ENCODE results near the gene LMNTD2.

Gene LMNTD2, protein sequence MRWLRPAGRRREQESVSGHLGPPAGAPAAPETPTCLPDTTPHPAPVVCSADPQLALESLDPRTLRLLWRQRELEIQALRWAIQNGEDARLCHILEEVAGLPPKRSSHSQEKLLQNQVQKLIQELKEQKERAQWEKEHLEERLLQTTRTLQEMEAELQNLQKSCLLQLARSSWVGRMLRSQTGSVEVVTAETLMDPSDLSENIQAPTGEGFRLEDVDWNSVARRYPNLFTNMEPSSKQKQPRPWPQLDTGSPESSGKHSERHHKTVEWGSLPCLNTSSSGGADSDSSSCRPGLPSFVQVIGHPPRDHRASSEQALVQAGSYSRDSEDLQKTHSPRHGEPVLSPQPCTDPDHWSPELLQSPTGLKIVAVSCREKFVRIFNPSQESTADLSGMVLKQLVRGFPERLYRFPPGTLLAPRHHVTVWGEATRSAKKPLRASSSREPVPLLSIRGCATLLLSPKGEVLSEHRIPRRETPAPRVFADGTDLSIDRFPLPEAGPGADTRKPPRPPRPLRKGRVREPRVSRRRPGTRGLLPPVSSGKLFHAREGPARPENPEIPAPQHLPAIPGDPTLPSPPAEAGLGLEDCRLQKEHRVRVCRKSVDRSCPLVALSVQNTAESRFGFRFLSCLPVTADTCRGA

GRCh38 chr11:560305-561147 lies at the start of gene LMNTD2, which contains the start of gene RASSF7:
LMNTD2 (minus strand) TSS chr11:560738; CDS start chr11:560716, 22 bp downstream.
RASSF7 (plus strand) TSS chr11:560970; CDS start chr11:561769, 799 bp downstream.
- DNase-seq (ENCODE audit: low read depth), result peak; percentile 64

GRCh38 chr11:609341-609811 lies 48.8 kb upstream of the LMNTD2 start:
- no peak for DNase-seq (ENCODE audit: low read depth)

DNA sequence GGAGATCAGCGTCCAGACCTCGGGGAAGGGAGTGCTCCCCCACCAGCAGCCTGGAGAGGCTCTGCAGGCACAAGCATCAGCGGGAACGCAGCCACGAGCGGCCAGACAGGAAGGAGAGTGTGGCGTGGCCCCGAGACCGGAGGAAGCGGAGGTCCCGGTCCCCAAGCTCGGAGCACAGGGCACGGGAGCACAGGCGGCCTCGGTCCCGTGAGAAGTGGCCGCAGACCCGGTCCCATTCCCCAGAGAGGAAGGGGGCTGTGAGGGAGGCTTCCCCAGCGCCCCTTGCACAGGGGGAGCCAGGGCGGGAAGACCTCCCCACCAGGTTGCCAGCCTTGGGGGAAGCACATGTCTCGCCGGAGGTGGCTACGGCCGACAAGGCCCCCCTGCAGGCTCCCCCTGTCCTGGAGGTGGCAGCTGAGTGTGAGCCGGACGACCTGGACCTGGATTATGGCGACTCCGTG lies 48.3 kb upstream of the LMNTD2 start:
- no peak for DNase-seq (ENCODE audit: low read depth)

- DNase-seq (ENCODE audit: low read depth), result no peak
Measured at GRCh38 chr11:607971-608659, 47.6 kb upstream of the LMNTD2 start.

DNA sequence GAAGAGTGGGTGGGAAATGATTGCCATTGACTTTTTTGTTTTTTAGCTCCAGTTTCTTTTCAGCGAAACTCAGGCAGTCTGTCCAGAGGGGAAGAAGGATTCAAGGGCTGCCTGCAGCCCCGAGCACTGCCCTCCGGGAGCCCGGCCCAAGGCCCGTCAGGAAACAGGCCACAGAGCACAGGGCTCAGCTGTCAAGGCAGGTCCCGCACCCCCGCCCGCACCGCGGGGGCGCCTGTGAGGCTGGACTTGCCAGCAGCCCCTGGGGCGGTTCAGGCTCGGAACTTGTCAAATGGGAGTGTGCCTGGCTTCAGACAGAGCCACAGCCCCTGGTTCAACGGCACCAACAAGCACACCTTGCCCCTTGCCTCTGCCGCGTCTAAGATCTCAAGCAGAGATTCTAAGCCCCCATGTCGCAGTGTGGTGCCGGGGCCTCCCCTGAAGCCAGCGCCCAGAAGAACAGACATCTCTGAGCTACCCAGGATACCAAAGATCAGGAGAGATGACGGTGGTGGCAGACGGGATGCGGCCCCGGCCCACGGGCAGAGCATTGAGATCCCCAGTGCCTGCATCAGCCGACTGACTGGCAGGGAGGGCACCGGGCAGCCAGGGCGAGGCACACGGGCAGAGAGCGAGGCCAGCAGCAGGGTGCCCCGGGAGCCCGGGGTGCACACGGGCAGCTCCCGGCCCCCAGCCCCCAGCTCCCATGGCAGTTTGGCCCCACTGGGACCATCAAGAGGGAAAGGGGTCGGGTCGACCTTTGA lies 46.7 kb upstream of the LMNTD2 start:
- no peak for DNase-seq (ENCODE audit: low read depth)

GRCh38 chr11:606245-606644 lies 45.7 kb upstream of the LMNTD2 start:
- peak; percentile 31 for DNase-seq (ENCODE audit: low read depth)

DNA sequence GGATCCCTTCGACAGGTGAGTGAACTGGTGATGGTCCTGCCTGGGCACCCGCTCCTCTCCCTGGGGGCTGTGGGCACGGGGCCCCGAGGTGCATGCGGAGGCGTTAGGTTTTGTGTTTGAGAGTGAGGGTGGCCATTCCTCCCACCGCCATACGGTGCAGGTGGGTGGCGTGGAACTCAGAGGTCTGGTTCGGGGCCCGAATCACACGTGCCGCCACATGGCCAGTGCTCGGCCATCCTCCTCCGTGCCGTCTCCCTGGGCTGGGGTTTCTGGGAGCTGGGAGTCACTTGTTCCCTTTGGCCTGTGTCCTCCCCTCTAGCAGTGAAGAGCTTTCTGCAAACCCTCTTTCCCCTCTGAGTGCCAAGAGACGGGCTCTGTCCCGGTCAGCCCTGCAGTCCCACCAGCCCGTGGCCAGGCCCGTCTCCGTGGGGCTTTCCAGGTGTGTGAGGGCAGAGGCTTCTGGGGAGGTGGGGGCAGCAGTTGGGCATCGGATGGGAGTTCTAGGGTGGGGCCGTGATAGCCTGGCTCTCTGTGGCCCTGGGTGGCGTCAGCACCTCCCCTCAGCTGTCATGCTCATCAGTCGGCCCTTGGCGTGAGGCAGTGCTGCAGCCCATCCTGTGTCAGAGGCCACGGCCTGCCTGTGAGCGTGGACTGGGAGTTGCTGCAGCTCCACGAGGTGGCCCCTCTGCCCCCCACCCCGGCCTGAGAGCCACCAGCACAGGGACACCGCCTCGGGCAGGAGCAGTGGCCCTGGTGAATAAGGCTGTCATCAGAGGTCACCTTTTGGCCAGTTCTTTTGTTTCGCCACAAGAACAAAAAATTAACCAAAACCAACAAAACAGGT lies 45.0 kb upstream of the LMNTD2 start:
- DNase-seq (ENCODE audit: low read depth), result no peak

- no peak for DNase-seq (ENCODE audit: low read depth)
Measured at GRCh38 chr11:603154-603553, 42.6 kb upstream of the LMNTD2 start.

GRCh38 chr11:601573-602245 lies 41.2 kb upstream of the LMNTD2 start:
- no peak for DNase-seq (ENCODE audit: low read depth)

GRCh38 chr11:598005-598680 lies 37.6 kb upstream of the LMNTD2 start:
- DNase-seq (ENCODE audit: low read depth), result no peak

DNA sequence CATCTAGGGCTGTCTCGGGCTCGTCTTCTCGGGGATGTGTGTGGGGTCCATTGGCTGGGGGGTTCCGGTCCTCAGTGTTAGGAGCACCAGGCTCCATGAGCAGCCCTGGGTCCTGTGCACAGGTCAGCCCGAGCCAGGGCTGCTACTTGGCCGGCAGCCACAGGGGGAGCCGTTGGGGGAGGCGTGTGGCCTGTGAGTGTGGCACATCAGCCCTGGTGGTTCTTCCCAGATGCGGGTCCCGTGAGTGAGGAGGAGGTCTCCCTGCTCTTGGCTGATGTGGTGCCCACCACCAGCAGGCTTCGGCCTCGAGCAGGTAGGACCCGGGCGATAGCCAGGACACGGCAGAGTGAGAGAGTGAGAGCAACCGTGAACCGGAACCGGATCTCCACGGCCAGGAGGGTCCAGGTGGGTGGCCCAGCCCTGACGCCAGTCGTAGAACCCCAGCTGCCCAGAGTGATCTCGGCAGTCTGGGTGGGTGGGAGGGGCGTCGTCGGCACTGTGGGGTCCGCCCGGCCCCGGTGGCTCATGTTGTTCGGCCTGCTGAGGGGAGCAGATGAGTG lies 36.7 kb upstream of the LMNTD2 start:
- no peak for DNase-seq (ENCODE audit: low read depth)

DNA sequence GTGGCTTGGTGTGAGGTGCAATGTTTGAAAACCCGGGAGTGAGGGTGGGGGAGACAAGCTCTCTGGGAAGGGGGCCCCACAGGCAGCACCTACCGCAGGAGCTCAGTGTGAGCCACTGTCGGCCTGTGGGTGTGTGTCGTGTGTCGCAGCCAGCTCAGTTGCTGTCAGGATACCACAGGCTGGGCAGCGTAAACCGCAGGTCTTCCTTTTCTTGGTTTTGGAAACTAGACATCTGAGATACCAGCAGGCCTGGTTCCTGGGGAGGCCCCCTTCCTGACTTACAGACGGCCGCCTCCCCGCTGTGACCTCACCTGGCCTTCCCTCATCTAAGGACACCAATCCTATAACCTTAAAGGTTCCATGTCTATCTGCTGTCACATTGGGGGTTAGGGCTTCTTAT lies 35.8 kb upstream of the LMNTD2 start:
- no peak for DNase-seq (ENCODE audit: low read depth)

DNA sequence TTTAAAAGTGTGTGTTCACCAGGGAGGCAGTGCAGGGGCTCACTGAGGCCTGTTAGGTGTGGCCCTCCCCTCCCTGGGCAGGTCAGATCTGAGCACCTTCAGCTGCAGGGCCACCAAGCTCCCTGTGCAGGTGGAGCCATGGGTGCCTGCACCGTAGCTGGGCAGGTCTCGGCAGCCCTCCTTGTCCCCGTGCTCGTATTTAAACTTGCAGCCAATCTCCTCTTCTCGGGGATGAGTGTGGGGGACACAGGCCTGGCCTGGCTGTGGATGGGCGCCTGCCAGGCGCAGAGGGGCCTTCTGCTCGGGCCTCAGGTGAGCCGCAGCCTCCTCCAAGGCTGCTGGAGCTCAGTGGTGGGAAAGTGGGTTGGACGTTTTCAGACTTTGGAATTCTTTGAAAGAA lies 34.9 kb upstream of the LMNTD2 start:
- DNase-seq (ENCODE audit: low read depth), result no peak

DNA sequence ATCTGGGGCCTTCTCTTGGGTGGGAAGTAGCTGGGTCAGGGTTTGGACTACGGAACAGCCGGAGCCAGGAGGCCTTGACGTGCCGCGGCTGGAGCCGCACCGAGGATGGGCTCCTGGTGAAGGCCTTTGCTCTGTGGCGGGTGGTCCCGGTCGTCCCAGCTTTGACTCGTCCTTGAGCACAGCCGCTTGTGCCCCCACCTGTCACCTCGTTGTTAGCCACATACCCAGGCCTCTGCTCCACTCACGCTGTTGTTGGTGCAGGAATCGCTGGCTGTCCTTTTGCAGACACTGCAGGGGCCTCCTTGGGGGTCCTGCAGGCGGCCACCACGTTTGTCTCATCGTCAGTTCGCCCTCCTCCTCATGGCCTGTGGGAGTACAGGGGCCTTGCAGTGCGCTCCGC lies 32.8 kb upstream of the LMNTD2 start:
- DNase-seq (ENCODE audit: low read depth), result no peak

DNA sequence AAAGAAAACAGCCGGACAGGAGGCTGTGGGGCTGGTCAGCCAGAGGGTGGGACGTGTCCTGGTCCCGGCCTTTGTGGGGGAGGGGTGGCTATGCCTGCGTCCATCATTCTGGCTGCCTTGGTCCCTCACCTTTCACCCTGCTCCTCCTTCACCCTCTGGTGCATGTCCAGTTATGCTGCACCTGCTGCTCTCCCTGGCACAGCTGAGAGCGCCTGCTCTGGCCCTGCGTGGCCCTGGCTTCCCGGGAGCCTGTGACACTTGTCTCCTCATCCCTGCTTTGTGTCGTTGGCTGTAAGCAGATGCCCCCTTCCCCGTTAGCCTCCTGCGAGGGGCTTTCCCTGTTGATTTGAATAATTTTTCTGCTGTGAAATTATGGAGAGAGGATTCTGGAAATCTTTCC lies 32.4 kb upstream of the LMNTD2 start:
- no peak for DNase-seq (ENCODE audit: low read depth)

DNA sequence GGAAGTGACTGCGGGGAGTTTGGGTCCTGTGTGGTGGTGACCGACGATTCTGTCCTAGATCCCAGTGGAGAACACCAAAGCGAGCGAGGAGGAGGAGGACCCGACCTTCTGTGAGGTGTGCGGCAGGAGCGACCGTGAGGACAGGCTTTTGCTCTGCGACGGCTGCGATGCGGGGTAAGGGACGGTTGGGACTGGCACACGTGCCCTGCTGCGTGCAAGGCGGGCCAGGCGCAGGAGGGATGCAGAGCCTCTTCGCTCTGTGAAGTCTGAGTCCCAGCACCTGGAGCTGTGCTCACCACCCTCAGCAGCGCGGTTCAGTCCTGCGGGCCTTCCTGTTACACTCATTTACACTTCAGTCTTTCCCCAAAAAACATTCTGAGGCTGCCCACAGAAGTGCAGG lies 32.0 kb upstream of the LMNTD2 start:
- DNase-seq (ENCODE audit: low read depth), result no peak

DNA sequence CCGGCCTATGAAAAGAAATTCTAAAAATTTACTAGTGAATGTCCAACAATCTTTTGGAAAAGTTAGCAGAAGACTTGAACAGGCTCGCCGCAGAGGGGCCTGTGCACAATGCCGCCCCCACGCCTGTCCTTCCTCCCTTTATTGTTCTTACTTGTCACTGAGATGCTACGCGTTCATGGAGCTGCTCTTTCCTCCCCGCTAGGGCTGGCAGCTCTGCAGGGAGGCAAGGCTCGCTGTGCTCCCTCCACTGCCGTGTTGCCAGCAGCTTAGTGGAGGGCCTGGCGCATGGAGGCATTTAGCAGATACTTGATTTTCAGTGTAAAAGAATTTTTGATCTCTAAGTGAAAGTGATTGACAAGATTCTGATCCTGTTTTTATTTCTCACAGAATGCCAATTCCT lies 30.5 kb upstream of the LMNTD2 start:
- DNase-seq (ENCODE audit: low read depth), result no peak

DNA sequence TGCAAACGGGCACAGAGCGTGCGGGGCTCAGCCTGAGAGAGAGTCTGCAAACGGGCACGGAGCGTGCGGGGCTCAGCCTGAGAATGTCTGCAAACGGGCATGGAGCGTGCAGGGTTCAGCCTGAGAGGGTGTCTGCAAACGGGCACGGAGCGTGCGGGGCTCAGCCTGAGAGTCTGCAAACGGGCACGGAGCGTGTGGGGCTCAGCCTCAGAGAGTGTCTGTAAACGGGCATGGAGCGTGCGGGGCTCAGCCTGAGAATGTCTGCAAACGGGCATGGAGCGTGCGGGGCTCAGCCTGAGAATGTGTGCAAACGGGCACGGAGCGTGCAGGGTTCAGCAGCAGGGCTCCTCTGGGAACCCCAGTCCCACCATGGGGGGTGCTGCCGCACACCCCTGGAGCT lies 29.3 kb upstream of the LMNTD2 start:
- DNase-seq (ENCODE audit: low read depth), result no peak

- DNase-seq (ENCODE audit: low read depth), result peak; percentile 68
Measured at GRCh38 chr11:587978-588380, 27.4 kb upstream of the LMNTD2 start.

Data from fibroblast of gingiva (primary cell).